RWPE1 (cell line): Measurements from ENCODE around the gene ASTN2.

Experiments used
- CTCF ChIA-PET: fragments of 350-600 bp; sonication (Branson Sonifier 250); formaldehyde crosslinking; extraction: SDS; loops from one replicate; lab custom pipeline; 2021; lab: Yijun Ruan, JAX
- POLR2A ChIA-PET: fragments of 400-600 bp; formaldehyde crosslinking; extraction: SDS; loops from one replicate; lab custom pipeline; 2020; ENCODE audit warnings: antibody characterized with exemption; ENCODE audit not compliant: low non-redundant PET; lab: Yijun Ruan, JAX
- DNase-seq: peaks from one replicate; pipeline ENCODE4 v3.0.0; 2012; ENCODE audit warnings: low spot score
- H3K27ac ChIP-seq: fragments of 450-650 bp; 2 replicates; pipeline ENCODE4 v1.5.1; 2017
- TF ChIP-seq, protein P1 (sequence below): fragments of 450-650 bp; conservative IDR thresholded peaks from 2 replicates; pipeline ENCODE4 v1.5.1; 2017; ENCODE audit warnings: low read depth, mild to moderate bottlenecking

ASTN2 gene

GRCh38 chr9:116683535-116683934, 731.3 kb downstream of the ASTN2 start:
- no peak overlapping the region for H3K27ac ChIP-seq
- CTCF ChIA-PET = interaction anchor here (0.6 to 0.7 kb wide), 2 partner anchors 44 to 51 kb away, joined by 4 read pairs; no protein-coding TSS in a partner anchor
- no peak for DNase-seq
- POLR2A ChIA-PET = no interaction called here
- TF ChIP-seq, protein P1, sequence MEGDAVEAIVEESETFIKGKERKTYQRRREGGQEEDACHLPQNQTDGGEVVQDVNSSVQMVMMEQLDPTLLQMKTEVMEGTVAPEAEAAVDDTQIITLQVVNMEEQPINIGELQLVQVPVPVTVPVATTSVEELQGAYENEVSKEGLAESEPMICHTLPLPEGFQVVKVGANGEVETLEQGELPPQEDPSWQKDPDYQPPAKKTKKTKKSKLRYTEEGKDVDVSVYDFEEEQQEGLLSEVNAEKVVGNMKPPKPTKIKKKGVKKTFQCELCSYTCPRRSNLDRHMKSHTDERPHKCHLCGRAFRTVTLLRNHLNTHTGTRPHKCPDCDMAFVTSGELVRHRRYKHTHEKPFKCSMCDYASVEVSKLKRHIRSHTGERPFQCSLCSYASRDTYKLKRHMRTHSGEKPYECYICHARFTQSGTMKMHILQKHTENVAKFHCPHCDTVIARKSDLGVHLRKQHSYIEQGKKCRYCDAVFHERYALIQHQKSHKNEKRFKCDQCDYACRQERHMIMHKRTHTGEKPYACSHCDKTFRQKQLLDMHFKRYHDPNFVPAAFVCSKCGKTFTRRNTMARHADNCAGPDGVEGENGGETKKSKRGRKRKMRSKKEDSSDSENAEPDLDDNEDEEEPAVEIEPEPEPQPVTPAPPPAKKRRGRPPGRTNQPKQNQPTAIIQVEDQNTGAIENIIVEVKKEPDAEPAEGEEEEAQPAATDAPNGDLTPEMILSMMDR = no peak

- no peak overlapping the region for H3K27ac ChIP-seq
- DNase-seq = no peak
- TF ChIP-seq, protein P1 = no peak
- CTCF ChIA-PET = interaction anchor here (0.7 kb wide), 1 partner anchor 63 kb away, joined by 3 read pairs; no protein-coding TSS in a partner anchor
- POLR2A ChIA-PET = no interaction called here
Observed at GRCh38 chr9:116674210-116674980, 740.5 kb downstream of the ASTN2 start.

DNA sequence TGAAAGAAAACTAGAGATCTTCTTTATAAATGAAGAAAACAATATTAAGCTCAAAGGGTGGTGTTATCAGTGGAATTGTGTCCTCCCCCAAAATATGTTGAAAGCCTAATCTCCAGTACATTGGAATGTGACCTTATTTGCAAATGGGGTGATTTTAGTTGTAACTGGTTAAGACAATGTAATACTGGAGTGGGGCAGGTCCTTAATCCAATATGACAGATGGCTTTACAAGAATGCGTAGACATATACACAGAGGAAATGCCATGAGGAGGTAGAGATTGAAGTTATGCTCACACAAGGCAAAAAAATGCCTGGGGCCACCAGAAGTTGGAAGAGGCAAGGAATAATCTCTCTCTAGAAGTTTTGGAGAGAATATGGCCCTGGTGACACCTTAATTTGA, 741.5 kb downstream of the ASTN2 start:
- H3K27ac ChIP-seq = no peak overlapping the region
- ChIA-PET CTCF (interaction anchor here (0.6 to 0.8 kb wide), 2 partner anchors 134 to 505 kb away, joined by 3 to 5 read pairs; no protein-coding TSS in a partner anchor), POLR2A (no interaction called here)
- TF ChIP-seq, protein P1 = no peak
- no peak for DNase-seq

DNA sequence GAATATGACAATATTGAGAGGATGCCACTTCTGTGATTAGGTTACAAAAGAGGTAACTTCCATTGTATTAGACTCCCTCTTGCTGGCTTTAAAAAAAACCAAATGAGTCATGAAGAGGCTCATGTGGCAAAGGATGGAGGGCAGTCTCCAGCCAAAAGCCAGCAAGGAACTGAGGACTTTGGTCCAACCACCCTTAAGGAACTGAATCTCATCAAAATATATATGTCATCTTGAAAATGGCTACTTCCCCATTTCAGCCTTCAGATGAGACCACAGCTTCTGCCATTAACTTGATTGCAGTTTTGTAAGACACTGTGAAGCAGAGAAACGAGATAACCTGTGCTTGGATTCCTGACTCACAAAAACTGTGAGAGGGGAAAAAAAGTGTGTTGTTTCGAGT, 743.3 kb downstream of the ASTN2 start:
- no peak for DNase-seq
- CTCF ChIA-PET = no interaction called here
- TF ChIP-seq, protein P1 = no peak
- no peak overlapping the region for H3K27ac ChIP-seq
- POLR2A ChIA-PET = no interaction called here

DNA sequence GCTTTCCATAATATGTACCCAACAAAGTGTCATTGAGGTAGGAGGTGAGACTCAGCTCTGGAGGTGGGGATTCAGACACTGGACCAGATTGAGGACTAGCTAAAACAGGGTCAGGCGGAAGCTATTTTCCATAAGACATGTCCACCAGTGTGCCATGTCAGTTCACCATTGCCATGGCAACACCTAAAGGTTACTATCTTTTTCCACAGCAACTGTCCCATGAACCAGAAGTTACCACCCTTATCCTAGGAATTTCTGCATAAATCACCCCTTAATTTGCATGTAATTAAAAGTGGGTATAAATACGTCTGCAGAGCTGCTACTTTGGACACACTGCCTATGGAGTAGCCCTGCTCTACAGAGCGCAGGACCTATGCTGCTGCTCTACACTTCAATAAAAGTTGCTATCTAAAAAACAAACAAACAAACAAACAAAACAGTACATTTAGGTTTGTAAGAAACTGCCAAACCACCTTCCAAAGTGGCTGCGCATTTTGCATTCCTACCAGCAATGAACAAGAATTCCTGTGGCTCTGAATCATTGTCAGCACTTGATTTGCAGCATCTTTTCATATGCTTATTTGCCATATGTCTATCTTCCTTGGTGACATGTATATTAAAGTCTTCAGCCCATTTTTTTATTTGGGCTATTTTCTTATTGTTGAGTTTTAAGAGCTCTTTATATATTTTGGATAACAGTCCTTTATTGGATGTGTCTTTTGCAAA, 745.7 kb downstream of the ASTN2 start:
- TF ChIP-seq, protein P1 = no peak
- ChIA-PET POLR2A (no interaction called here), CTCF (interaction anchor here (1.0 kb wide), 1 partner anchor 23 kb away, joined by 3 read pairs; no protein-coding TSS in a partner anchor)
- H3K27ac ChIP-seq = no peak overlapping the region
- no peak for DNase-seq

DNA sequence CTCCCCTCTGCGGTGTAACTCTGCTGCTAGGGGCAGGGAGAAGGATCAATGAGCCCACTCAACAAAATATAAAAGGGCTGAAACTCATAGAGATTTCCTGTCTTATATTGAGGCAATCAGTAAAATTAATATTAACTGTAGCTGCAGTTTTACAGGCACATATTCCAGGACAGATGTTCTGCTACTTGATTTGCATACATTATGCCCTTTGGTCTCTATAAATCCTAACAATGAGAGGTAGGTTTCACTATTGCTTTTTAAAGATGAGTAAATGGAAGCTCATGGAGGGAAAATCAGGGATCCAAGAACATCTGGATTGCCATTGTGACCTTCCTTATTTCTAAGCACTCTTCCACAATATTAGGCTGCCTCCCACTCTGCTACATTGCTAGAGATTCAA, 751.3 kb downstream of the ASTN2 start:
- POLR2A ChIA-PET = no interaction called here
- CTCF ChIA-PET = interaction anchor here (1.0 kb wide), 1 partner anchor 1070 kb away, joined by 4 read pairs; no protein-coding TSS in a partner anchor
- H3K27ac ChIP-seq = no peak overlapping the region
- no peak for DNase-seq
- TF ChIP-seq, protein P1 = no peak
